ENCODE data around the gene ARIH2. TPM values are rescaled to one million over a fixed set of nuclear protein-coding genes. Genes with fewer than 3 reads are reported as not detected.

ARIH2 gene
- polyA plus RNA-seq, 1 donor from 2014 or later = 153 TPM

DNA sequence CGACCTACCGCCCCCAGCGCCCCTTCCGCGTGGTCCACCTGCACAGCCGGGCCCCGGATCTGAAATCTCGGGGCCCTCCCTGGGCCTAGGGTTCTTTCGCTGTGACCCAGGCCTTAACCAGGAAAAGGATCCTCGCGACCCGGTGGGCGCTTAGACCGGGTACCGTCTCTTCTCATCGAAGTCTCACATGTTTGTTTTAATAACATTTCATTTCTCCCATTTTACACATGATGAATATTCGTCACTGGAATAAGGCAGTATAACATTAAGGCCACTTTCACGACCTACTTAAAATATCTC, 100.0 kb downstream of the ARIH2 start:
- peak overlapping the region; percentile 80 for H3K9ac ChIP-seq (ENCODE audit: low read length)
- H3K27ac ChIP-seq (ENCODE audit: low read length) = peak overlapping the region; percentile 58
- no peaks in the 10 kb centered on the region for H3K9me3 ChIP-seq (ENCODE audit: low read length)
- peak overlapping the region; percentile 75 for H3K4me2 ChIP-seq (ENCODE audit: low read length)
- no peaks in the 10 kb centered on the region for H3K27me3 ChIP-seq (ENCODE audit: insufficient read depth, low read depth, low read length)
- no peaks in the 10 kb centered on the region for H3K36me3 ChIP-seq (ENCODE audit: insufficient read depth, low read length)
- no peak for TF ChIP-seq EZH2 (IDR thresholded peaks at IDR 0.05; ENCODE audit: borderline replicate concordance, insufficient read depth, low read length, poor library complexity, severe bottlenecking)
- no peaks in the 10 kb centered on the region for H3K9me2 ChIP-seq (ENCODE audit: insufficient read depth, low read length)
- peak overlapping the region; percentile 98 for H3K4me3 ChIP-seq (ENCODE audit: low read length)
- H2AFZ ChIP-seq (ENCODE audit: low read depth, low read length) = peak overlapping the region; percentile 69
- peaks cover 23% of the 10 kb centered on the region for H3K79me2 ChIP-seq (replicated peaks; ENCODE audit: insufficient read depth, low read length)
- H3F3A ChIP-seq (ENCODE audit: insufficient read depth, low read length, poor library complexity, severe bottlenecking) = no peaks in the 10 kb centered on the region
- peaks cover 9% of the 10 kb centered on the region for H4K20me1 ChIP-seq (ENCODE audit: insufficient read depth)

DNA sequence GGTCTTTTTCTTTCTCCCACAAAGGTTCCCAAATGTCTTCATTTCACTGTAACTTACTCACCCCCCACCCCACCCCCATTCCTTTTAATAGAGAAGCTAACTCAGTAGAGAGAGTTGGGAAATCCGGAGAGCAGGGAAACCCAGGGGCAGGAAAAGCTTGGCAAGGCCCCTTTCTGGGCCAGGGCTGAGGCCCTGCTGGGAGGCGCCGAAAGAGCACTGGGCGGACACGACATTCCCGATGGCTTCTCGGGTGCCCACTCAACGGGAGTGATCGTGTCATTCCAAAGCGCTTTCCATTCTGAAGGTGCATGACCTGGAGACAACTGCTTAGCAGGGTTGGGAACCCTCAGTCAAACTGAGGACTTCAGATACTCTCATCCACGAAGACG, 101.3 kb downstream of the ARIH2 start:
- Histone ChIP-seq H3F3A (ENCODE audit: insufficient read depth, low read length, poor library complexity, severe bottlenecking) (no peaks in the 10 kb centered on the region), H3K9me3 (ENCODE audit: low read length) (no peaks in the 10 kb centered on the region), H3K9me2 (ENCODE audit: insufficient read depth, low read length) (no peaks in the 10 kb centered on the region), H2AFZ (ENCODE audit: low read depth, low read length) (no peak overlapping the region), H3K4me3 (ENCODE audit: low read length) (peak overlapping the region; percentile 100), H3K27ac (ENCODE audit: low read length) (no peak overlapping the region), H3K36me3 (ENCODE audit: insufficient read depth, low read length) (no peaks in the 10 kb centered on the region), H3K9ac (ENCODE audit: low read length) (peak overlapping the region; percentile 97), H3K4me2 (ENCODE audit: low read length) (peak overlapping the region; percentile 94), H4K20me1 (ENCODE audit: insufficient read depth) (peaks cover 2% of the 10 kb centered on the region), H3K27me3 (ENCODE audit: insufficient read depth, low read depth, low read length) (no peaks in the 10 kb centered on the region), H3K79me2 (replicated peaks; ENCODE audit: insufficient read depth, low read length) (peaks cover 18% of the 10 kb centered on the region)
- TF ChIP-seq MXI1 (conservative IDR thresholded peaks at IDR 0.05; ENCODE audit: poor library complexity, severe bottlenecking) = no peak
- no peak for TF ChIP-seq POLR2AphosphoS5 (IDR thresholded peaks at IDR 0.05)
- no peak for TF ChIP-seq EZH2 (IDR thresholded peaks at IDR 0.05; ENCODE audit: borderline replicate concordance, insufficient read depth, low read length, poor library complexity, severe bottlenecking)
- TF ChIP-seq, protein P1, sequence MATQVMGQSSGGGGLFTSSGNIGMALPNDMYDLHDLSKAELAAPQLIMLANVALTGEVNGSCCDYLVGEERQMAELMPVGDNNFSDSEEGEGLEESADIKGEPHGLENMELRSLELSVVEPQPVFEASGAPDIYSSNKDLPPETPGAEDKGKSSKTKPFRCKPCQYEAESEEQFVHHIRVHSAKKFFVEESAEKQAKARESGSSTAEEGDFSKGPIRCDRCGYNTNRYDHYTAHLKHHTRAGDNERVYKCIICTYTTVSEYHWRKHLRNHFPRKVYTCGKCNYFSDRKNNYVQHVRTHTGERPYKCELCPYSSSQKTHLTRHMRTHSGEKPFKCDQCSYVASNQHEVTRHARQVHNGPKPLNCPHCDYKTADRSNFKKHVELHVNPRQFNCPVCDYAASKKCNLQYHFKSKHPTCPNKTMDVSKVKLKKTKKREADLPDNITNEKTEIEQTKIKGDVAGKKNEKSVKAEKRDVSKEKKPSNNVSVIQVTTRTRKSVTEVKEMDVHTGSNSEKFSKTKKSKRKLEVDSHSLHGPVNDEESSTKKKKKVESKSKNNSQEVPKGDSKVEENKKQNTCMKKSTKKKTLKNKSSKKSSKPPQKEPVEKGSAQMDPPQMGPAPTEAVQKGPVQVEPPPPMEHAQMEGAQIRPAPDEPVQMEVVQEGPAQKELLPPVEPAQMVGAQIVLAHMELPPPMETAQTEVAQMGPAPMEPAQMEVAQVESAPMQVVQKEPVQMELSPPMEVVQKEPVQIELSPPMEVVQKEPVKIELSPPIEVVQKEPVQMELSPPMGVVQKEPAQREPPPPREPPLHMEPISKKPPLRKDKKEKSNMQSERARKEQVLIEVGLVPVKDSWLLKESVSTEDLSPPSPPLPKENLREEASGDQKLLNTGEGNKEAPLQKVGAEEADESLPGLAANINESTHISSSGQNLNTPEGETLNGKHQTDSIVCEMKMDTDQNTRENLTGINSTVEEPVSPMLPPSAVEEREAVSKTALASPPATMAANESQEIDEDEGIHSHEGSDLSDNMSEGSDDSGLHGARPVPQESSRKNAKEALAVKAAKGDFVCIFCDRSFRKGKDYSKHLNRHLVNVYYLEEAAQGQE (IDR thresholded peaks at IDR 0.05; ENCODE audit: borderline replicate concordance) = no peak
- no peak for TF ChIP-seq RAD21 (conservative IDR thresholded peaks at IDR 0.05)
- TF ChIP-seq TAF1 (IDR thresholded peaks at IDR 0.05; ENCODE audit: low read depth) = no peak
- no peak for TF ChIP-seq EP300 (conservative IDR thresholded peaks at IDR 0.05; ENCODE audit: poor library complexity, severe bottlenecking)
- no peak for TF ChIP-seq SMC3 (conservative IDR thresholded peaks at IDR 0.05; ENCODE audit: poor library complexity)
- TF ChIP-seq, protein P2, sequence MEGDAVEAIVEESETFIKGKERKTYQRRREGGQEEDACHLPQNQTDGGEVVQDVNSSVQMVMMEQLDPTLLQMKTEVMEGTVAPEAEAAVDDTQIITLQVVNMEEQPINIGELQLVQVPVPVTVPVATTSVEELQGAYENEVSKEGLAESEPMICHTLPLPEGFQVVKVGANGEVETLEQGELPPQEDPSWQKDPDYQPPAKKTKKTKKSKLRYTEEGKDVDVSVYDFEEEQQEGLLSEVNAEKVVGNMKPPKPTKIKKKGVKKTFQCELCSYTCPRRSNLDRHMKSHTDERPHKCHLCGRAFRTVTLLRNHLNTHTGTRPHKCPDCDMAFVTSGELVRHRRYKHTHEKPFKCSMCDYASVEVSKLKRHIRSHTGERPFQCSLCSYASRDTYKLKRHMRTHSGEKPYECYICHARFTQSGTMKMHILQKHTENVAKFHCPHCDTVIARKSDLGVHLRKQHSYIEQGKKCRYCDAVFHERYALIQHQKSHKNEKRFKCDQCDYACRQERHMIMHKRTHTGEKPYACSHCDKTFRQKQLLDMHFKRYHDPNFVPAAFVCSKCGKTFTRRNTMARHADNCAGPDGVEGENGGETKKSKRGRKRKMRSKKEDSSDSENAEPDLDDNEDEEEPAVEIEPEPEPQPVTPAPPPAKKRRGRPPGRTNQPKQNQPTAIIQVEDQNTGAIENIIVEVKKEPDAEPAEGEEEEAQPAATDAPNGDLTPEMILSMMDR (IDR thresholded peaks at IDR 0.05; ENCODE audit: poor library complexity, severe bottlenecking) = no peak
